ENCODE results near the gene PACSIN1.

The PACSIN1 gene

DNA sequence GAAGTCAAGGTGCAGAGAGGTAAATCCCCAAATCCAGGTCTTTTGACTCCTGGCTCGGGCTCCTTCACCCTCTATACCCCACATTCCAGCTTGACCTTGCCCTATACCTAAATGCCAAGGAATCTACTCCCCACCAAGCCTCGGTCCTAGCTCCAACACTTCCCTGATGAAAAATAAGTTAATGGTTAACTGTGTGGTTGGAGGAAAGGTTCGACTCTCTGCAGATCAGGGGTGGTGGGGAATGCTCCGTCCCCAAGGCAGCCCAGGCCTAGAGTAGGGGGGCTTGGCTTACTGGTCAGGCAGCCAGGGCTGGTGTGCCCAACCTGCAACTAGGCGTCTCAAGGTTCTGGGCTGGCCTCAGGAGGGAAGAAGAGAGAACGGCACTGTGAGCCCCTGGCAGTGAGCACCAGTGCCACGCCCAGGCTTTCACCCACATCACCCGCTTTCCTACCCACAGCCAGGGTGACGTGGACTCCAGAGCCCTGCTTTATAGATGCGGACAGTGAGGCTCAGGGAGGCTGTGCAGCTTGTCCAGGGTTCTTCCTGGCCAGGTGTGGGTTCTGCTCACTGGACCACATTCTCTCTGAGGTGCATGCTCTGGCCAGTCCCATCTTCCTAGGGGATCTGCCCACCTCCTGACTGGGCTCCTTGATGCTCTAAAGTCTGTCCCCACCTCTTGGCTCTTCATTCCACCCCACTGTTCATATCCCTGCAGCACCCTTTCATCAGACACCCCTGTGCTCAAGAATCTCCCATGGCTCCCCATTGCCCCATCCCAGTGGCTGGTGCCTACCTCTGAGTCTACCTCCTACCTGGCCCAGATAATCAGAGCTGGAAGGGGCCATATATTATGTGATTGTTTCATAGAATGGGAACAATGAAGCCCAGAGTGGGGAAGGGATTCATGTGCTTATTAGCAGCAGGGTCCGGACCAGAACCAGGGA is 82.1 kb downstream of the PACSIN1 start:
- DNase-seq = no peak

DNA sequence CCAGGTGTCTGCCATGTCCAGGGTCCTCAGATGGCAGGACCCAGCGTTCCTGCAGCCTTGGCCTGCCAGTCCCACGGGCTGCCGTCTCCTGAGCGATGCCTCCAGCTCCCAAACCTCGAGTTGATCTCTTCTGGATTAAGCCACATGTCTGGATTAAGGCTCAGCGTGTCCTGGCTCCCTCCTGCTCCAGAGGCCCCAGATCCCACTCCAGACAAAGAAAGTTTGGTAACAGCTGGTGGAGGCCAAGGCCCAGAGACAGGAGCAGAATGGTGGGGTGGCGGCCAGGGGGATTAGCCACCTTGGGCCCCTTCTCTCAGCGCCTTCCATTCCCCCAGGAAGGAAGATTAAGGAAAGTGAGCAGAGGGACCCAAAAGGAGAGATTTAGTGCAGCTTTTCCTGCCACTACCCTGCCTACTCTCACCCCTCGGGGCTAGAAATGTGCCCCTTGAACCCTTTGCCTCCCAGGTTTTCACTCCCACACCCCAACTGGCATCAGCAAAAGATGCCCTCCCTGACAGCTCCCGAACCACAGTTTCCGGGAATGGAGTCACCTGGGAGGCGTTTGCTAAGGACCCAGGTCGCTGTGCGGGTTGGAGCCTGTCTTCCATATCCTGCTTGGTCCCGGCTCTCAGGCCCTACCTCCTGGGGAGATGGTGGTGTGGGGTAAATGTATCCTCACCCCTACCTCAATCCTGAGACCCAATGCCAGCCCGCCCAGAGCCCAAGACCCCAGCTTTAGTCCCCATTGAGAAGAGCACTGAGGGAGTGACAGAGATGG is 83.3 kb downstream of the PACSIN1 start:
- no peak for DNase-seq

GRCh38 chr6:34549804-34550202 is 83.9 kb downstream of the PACSIN1 start:
- DNase-seq = no peak

DNA sequence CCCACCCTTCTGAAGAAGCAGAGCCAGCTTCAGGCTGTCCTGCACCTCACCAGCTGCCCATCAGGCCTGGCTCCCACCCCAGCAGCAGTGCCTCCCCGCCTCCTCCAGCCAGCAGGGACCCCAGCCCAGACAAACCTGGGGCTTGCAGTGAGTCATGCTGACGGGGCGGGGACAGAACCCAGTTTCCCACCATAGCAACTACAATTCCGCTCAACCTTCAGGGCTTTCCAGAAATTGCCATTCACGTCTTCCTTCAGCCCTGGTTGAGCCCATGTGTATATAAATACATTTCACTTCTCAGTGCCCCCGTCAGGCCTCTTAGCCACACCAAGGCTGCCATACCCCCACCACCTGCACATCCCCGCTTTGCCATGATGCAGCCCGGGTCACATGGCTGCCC is 85.8 kb downstream of the PACSIN1 start:
- no peak for DNase-seq

GRCh38 chr6:34552620-34553019 is 86.7 kb downstream of the PACSIN1 start:
- DNase-seq = no peak

DNA sequence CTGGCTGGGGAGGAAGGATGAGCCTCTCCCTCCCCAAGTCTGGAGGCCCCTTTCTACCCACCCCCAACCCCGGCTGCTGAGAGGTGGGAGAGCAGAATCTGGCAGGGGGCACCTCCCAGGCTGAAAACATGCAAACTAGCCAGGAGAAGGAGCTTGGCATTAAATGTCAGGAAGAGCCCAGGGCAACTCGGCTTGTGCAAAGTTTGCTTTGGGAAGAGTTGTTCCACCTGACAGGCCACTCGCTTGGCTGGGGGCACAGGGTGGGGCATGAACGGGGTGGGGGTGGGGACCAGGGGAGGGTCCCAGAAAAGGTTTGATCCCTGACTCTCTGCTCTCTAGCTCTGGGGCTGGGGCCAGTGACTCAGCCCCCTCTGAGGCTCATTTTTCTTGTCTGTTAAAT is 87.3 kb downstream of the PACSIN1 start:
- DNase-seq = no peak

- DNase-seq = no peak
Measured at GRCh38 chr6:34553750-34554149, 87.9 kb downstream of the PACSIN1 start.

DNA sequence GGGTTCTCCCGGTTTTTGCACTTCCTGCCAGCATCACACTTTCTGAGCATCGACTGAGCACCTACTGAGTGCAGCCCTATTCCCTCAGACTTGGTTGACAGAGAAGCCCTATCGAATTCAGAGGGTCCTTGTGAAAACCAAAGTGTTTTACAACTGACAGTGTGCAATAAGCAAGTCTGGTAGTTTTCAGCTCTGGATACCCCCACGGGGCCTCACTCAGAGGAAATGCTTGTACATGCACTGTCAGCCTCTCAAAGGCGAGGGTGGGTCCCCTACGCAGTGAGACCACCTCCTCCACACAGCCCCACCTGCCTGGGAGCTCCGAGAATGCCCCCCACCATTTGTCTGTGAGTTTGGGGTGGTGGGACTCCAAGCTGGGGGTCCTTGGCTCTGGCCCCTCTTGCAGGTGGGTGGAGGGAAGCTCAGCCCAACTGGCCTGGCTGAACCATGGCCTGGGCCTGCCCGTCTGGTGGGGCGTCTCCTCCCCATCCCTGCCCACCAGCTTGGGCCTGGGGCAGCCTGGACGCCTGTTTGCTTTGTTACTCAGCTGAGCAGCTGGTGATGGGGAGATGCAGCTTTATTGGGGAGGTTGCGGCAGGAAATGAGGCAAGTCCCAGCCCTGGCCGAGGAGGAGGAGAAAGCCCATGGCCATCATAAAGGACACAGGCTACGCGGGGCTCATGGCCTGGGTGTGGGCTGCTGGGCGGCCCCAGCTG is 88.6 kb downstream of the PACSIN1 start:
- DNase-seq = no peak

- no peak for DNase-seq
Measured at GRCh38 chr6:34555007-34555322, 89.1 kb downstream of the PACSIN1 start.

GRCh38 chr6:34555328-34555727 is 89.5 kb downstream of the PACSIN1 start:
- no peak for DNase-seq

DNA sequence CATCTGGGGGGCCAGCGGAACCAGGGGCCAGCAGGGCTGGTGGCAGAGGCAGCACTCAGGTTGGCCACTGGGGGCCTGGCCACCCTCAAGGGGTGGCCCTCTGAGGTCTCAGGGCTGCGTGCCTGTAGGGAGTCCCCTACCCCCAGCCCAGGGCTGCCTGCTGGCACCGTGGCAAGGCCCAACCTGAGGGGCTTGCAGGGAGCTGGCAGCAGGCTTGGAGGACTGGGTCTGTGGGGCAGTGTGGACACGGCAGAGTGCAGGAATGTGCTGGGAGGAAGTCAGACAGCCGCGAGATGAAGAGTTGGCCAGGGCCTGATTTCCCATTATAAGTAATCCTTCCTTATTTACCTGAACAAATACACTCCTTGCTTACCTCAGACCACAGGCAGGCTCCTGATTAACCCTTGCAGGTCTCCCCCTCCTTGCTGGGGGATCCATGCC is 90.2 kb downstream of the PACSIN1 start, which contains the start of gene SPDEF:
Gene SPDEF (minus strand): TSS at position 299 of the 441 bp plus-strand sequence. CDS start 11,874 bp downstream, outside the sequence.
- no peak for DNase-seq

DNA sequence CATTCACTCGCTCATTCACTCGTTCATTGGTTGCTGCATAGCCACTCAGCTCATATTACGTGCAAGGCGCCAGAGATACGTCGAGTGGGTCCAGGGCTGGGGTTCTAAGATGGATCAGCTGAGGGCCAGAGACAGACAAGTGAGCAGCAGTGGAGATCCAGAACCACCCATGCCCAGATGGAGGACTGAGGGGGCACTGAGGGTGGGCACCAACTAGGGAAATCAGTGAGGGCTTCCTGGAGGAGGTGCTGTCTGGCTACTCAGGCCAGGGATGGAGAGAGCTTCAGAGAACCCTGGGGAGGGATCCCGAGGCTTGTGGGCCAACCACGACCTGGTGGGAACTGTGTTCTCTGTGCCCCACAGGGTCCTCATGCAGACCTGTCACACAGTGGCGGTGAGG is 90.6 kb downstream of the PACSIN1 start:
- no peak for DNase-seq

GRCh38 chr6:34557228-34557627 is 91.4 kb downstream of the PACSIN1 start:
- DNase-seq = no peak

DNA sequence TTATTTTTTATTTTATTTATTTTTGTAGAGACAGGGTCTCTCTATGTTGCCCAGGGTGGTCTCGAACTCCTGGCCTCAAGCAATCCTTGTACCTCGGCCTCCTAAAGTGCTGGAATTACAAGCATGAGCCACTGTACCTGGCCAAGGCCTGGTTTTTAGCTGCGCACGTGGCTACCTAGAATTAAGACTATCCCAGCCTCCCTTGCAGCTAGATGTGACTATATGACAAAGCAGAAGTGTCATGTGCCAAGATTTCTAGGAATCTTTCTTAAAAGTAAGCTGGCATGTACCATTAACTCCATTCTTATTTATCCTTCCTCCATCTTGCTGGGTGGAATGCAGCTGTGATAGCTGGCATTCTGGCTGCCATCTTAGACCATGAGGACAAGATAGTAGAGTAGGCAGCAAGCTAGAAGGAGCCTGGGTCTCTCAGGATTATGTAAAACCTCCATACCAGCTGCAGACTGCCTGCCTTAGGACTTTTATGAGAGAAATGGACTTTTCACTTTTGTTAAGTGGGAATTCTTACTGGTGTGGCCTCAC is 92.4 kb downstream of the PACSIN1 start:
- no peak for DNase-seq

DNA sequence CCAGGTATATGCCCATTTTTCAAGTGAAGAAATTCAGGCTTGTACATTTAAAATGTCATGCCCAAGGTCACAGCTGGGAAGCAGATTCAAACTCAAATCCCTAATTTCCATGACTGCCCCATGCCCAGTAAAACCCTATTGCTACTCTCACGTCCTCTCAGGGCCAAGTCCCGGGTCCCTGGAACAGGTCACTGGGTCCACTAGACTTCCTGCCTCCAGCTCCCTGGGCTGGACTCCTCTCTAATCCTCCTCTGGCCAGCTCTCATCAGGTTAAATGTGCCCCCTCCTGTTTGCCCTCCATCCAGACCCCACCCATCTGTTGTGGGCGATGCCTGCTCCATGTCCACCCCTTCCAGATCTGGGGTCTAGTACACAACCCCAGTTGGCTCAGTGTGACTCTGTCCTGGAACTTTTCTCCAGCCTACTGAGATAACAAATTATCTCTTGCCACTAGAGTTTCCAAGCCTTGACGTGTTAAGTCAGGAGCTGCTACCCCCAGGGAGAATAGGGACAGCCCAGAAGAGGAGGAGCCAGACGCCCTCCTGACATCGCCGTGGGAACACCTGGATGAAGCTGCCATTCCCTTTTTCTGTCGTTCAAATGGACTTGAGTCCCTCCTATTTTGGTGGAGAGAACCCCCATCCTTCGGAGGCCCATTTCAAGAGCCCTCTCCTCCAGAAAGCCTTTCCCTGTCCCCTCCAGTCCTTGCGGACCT is 93.9 kb downstream of the PACSIN1 start:
- DNase-seq = no peak

DNA sequence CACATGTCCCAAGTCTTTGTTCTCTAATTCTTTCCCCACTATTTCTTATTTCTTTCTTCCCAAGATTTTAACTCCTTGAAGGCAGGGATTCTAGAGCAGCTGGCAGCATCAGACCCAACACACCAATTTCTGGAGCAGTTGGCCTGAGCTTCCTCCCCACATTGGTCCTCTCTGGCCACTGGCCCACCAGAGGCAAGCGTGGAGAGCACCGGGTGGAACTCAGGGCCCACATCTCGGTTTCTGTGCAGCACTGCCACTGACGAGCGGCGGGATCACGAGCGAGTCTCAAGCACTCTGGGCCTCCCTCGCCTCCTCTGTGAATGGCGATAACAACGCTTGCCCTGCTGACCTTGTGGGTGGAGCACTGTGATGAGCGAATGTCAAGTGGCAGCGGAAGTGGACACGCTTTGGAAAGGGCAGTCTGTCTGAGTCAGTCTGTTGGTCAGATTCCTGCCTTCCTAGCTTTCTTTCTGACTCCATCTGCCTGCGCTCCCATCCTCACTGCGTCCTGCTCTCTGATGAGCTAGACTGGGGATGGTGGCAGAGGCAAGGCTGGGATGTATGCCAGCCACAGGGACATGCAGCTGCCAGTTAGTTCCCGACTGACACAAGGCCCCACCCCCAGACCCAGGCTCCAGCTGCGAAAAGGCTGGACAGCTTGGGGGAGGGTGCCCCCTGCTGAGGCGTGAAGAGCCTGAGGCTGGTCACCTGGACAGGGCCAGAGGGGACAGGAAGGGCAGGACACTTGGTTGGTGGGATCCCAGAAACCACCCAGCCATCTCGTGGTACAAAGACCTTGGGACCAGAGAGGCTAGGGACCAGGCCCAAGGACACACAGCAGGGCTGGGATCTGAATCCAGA is 94.7 kb downstream of the PACSIN1 start:
- peak; percentile 16 for DNase-seq

- DNase-seq = no peak
Measured at GRCh38 chr6:34561227-34561530, 95.3 kb downstream of the PACSIN1 start.

DNA sequence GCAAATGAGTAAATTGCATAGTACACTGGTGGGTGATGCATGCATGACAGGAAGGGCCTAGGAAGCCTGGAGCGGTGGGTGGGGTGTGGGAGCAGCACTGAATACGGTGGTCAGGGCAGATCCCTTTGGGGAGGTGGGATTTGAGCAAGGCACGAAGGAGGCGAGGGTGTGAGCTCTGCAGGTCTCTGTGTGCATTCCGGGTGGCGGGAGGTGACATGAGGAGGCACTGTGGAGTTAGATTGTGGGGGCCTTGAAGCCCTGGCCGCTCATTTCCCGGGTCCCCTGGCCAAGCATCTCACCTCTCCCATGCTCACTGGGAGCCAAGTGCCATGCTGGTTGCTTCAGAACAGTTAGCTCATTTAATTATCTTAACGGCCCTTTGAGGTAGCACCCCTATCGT is 96.5 kb downstream of the PACSIN1 start:
- DNase-seq = no peak

DNA sequence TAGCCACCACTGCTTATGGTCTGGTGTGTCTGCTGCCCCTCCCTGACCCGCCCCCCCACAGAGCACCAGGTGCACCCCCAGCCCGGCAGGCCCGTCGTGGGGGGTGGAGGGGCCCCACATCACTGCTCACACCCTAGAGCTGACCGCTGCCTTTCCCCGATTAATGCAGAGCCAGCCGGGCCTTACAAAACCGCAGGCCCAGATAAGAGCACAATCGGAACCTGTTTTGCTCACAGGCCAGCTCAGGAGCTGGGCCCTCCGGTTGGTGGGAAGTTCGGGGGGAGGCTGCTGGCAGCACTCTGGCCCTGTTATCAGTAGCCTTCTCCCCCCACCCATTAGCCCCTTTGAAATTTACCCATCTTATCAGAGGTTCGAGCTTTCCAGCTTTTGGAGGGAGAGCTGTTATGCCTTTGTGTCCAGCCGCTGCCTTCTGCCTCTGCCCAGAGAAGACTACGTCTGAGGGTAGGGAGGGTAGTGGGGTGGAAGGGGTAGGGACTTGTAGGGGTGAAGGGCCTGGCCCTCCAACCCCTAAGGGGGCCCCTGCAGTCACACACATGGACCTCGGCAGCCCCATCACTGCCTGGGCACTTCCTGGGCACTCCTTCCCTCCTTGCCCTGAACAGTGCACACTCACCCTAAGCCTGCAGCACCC is 97.1 kb downstream of the PACSIN1 start:
- no peak for DNase-seq

GRCh38 chr6:34563513-34563870 is 97.6 kb downstream of the PACSIN1 start:
- no peak for DNase-seq

DNA sequence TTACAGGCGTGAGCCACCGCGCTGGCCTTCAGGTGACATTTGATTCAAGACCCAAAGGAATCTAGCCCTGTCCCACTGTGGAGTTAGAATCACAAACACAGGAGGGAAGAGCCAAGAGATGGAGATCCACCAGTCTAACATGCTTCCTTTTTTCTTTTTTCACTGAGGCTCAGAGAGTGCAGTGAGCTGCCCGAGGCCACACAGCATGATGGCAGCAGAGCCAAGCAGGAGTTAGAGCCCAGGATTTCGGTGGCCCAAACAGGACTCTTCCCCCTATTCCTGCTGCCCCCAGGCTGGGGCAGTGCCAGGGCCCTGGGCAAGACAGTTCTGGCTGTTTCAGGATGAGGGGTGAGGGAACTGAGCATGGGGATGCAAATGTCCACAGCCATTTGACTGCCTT is 98.3 kb downstream of the PACSIN1 start:
- DNase-seq = no peak

All from fibroblast of upper back skin (primary cell).